B cell (primary cell): ENCODE measurements around the gene NFIB. TPM values are rescaled to one million over a fixed set of nuclear protein-coding genes. Genes with fewer than 3 reads are reported as not detected.

Experiments
- ATAC-seq: fragments of 200-7000 bp; cut with Tn5 transposase; one replicate; pipeline ENCODE4 v1.10.0; 2021; ENCODE audit warnings: low read depth, mild to moderate bottlenecking, moderate number of reproducible peaks, moderate library complexity
- CTCF ChIA-PET: fragments of 350-600 bp; sonication (Branson Sonifier 250); formaldehyde crosslinking; loops from one replicate; lab custom pipeline; 2021; ENCODE audit warnings: antibody characterized with exemption, inconsistent platforms; lab: Charles Lee
- POLR2A ChIA-PET: fragments of 350-600 bp; sonication (Branson Sonifier 250); formaldehyde crosslinking; loops from one replicate; lab custom pipeline; 2021; ENCODE audit warnings: antibody characterized with exemption; lab: Charles Lee
- DNase-seq: peaks from one replicate; pipeline ENCODE4 v3.0.0; 2013
- H2AFZ ChIP-seq: 2 replicates; pipeline ENCODE4 v1.6.1; 2012; ENCODE audit warnings: mild to moderate bottlenecking, low read depth, low read length; ENCODE audit not compliant: insufficient read depth, poor library complexity, severe bottlenecking
- H3K27ac ChIP-seq, 2 donors: 1 replicate in 1 of 2; 2 replicates in 1 of 2; pipeline ENCODE4 v1.5.1; 2012 to 2013; ENCODE audit warnings: low read length in 2 of 2, mild to moderate bottlenecking in 2 of 2, moderate library complexity in 1 of 2
- H3K27me3 ChIP-seq, 4 experiments: fragments of 200-600 bp in 1 of 4; sonication (generic) in 1 of 4; replicated peaks in 1 of 4; 1 replicate in 2 of 4; 2 replicates in 2 of 4; pipeline versions ENCODE4 v1.6.1 to v1.7.0; 2013 to 2016; ENCODE audit warnings: low read length in 3 of 4, mild to moderate bottlenecking in 2 of 4, mixed read lengths in 1 of 4, moderate library complexity in 1 of 4; ENCODE audit not compliant: insufficient read depth in 4 of 4, control insufficient read depth in 3 of 4; ENCODE audit errors: control extremely low read depth in 1 of 4
- H3K36me3 ChIP-seq, 2 experiments: replicated peaks in 1 of 2; 1 replicate in 1 of 2; 2 replicates in 1 of 2; pipeline versions ENCODE4 v1.6.1 to v1.7.1; 2013; ENCODE audit warnings: low read length in 1 of 2; ENCODE audit not compliant: insufficient read depth in 2 of 2, control insufficient read depth in 1 of 2; ENCODE audit errors: control extremely low read depth in 1 of 2, extremely low read depth in 1 of 2
- H3K4me1 ChIP-seq, 2 donors: fragments of 200-600 bp in 1 of 2; sonication (generic) in 1 of 2; 1 replicate in 1 of 2; 2 replicates in 1 of 2; pipeline versions ENCODE4 v1.5.1 to v1.6.1; 2013 to 2017; ENCODE audit warnings: low read length in 2 of 2; ENCODE audit not compliant: control insufficient read depth in 2 of 2, insufficient read depth in 2 of 2
- H3K4me2 ChIP-seq: replicated peaks from 2 replicates; pipeline ENCODE3; 2012; ENCODE audit warnings: mild to moderate bottlenecking, low read depth, low read length; ENCODE audit not compliant: poor library complexity, severe bottlenecking
- H3K4me3 ChIP-seq, 5 experiments: fragments of 200-600 bp in 1 of 5; sonication (generic) in 1 of 5; 1 replicate in 3 of 5; 2 replicates in 2 of 5; pipeline versions ENCODE4 v1.5.1 to v1.7.0; 2011 to 2016; ENCODE audit warnings: low read length in 4 of 5, mild to moderate bottlenecking in 4 of 5, low read depth in 2 of 5, control low read depth in 1 of 5, moderate library complexity in 1 of 5; ENCODE audit not compliant: insufficient read depth in 1 of 5; ENCODE audit errors: control extremely low read depth in 1 of 5, extremely low read depth in 1 of 5
- H3K79me2 ChIP-seq: fragments of 200-600 bp; sonication (generic); one replicate; pipeline ENCODE4 v1.6.0; 2016; ENCODE audit warnings: low read length; ENCODE audit not compliant: control insufficient read depth, insufficient read depth
- H3K9ac ChIP-seq: fragments of 200-600 bp; sonication (generic); 2 replicates; pipeline ENCODE4 v1.6.1; 2017; ENCODE audit warnings: mild to moderate bottlenecking, low read length, moderate library complexity
- H3K9me3 ChIP-seq, 3 donors: one replicate each; pipeline versions ENCODE4 v1.6.1 to v1.7.1; 2013; ENCODE audit warnings: low read length in 2 of 3; ENCODE audit not compliant: control insufficient read depth in 2 of 3, insufficient read depth in 1 of 3; ENCODE audit errors: control extremely low read depth in 1 of 3
- H4K20me1 ChIP-seq: 2 replicates; pipeline ENCODE4 v1.6.0; 2012; ENCODE audit warnings: mild to moderate bottlenecking, low read length; ENCODE audit not compliant: insufficient read depth, control insufficient read depth, poor library complexity, severe bottlenecking
- H3K27ac Mint-ChIP-seq: one replicate; pipeline ENCODE4 v1.8.0; 2021; ENCODE audit warnings: mixed read lengths
- H3K27me3 Mint-ChIP-seq: one replicate; pipeline ENCODE4 v1.8.0; 2021; ENCODE audit warnings: mixed read lengths
- H3K4me1 Mint-ChIP-seq: one replicate; pipeline ENCODE4 v1.8.0; 2021; ENCODE audit warnings: mixed read lengths
- H3K4me3 Mint-ChIP-seq: one replicate; pipeline ENCODE4 v1.8.0; 2021; ENCODE audit warnings: mixed read lengths
- H3K9me3 Mint-ChIP-seq: one replicate; pipeline ENCODE4 v1.8.0; 2022; ENCODE audit warnings: mixed read lengths; ENCODE audit not compliant: insufficient read depth
- EZH2 ChIP-seq: IDR thresholded peaks from 2 replicates; pipeline ENCODE4 v1.6.1; 2012; ENCODE audit warnings: borderline replicate concordance, low read depth, mild to moderate bottlenecking, moderate library complexity, low read length; ENCODE audit not compliant: insufficient read depth, poor library complexity, severe bottlenecking
- WGBS: methylation state at CpG from one replicate; pipeline ENCODE4 v1.1.5; 2013; ENCODE audit warnings: missing lambda C conversion rate; ENCODE audit not compliant: insufficient coverage; 5-methylcytosine and 5-hydroxymethylcytosine counted together
- intact Hi-C: fragments of 100-400 bp; cut with micrococcal nuclease; formaldehyde crosslinking; loops from one replicate; pipeline ENCODE4 v1.10.0; 2022
- polyA plus RNA-seq: library from polyadenylated mRNA; depleted of rRNA; stranded (reverse); fragments of >200 nt; gene quantifications from 2 replicates; pipeline ENCODE4 v1.2.3, GENCODE V29; 2012
- total RNA-seq, 2 donors: library from RNA; stranded (reverse); fragments of 120-200 nt in 1 of 2; gene quantifications; 1 replicate in 1 of 2; 2 replicates in 1 of 2; pipeline versions ENCODE4 v1.2.3 to v1.2.4, GENCODE V29; 2013 to 2022
- TF ChIP-seq, protein P1 (sequence below): fragments of 200-600 bp; IDR thresholded peaks from one replicate; pipeline ENCODE4 v1.8.0; 2022; ENCODE audit warnings: antibody characterized with exemption, mild to moderate bottlenecking

NFIB gene
- total and polyA plus RNA-seq, 2 donors (not counting 1 experiment from before 2014, with no cell fraction given): not detected

DNA sequence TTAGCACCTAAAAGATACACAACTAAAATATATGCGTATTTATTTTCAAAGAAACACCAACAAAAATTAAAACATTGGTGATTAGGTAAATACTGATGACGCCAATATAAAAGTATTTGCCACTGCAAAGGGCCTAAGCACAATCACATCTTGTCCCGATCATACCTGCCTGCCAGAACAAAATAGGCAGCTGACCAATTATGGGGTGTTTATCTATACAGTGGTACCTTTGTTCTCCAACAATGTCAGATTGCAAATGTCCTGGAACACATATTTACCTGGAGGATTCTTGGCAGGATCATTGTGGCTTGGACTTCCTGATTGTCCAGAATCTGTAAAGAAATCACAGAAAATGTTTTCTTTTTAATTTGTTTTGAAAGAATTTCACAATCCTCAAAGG, 134.5 kb downstream of the NFIB start:
- Histone ChIP-seq H3K79me2 (no peaks in the 10 kb centered on the region), H3K27me3 (no peaks in the 10 kb centered on the region), H3K9me3 (no peaks in the 10 kb centered on the region), H3K9ac (no peak overlapping the region), H3K4me3 (no peak overlapping the region), H3K36me3 (no peaks in the 10 kb centered on the region), H2AFZ (no peak overlapping the region), H3K4me1 (no peaks in the 10 kb centered on the region), H3K4me2 (no peak overlapping the region), H3K27ac (no peak overlapping the region), H4K20me1 (no peaks in the 10 kb centered on the region)
- Mint-ChIP-seq H3K27ac (no peak overlapping the region), H3K4me3 (no peak overlapping the region), H3K9me3 (no peaks in the 10 kb centered on the region), H3K27me3 (no peaks in the 10 kb centered on the region), H3K4me1 (no peaks in the 10 kb centered on the region)
- WGBS: no CpG with 5 or more reads among the region's 3 CpGs
- TF ChIP-seq, protein P1, sequence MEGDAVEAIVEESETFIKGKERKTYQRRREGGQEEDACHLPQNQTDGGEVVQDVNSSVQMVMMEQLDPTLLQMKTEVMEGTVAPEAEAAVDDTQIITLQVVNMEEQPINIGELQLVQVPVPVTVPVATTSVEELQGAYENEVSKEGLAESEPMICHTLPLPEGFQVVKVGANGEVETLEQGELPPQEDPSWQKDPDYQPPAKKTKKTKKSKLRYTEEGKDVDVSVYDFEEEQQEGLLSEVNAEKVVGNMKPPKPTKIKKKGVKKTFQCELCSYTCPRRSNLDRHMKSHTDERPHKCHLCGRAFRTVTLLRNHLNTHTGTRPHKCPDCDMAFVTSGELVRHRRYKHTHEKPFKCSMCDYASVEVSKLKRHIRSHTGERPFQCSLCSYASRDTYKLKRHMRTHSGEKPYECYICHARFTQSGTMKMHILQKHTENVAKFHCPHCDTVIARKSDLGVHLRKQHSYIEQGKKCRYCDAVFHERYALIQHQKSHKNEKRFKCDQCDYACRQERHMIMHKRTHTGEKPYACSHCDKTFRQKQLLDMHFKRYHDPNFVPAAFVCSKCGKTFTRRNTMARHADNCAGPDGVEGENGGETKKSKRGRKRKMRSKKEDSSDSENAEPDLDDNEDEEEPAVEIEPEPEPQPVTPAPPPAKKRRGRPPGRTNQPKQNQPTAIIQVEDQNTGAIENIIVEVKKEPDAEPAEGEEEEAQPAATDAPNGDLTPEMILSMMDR: no peak
- no peak for TF ChIP-seq EZH2
- POLR2A ChIA-PET: no interaction called here
- DNase-seq (no peak), ATAC-seq (no peak)
- intact Hi-C loops: no loop called here
- CTCF ChIA-PET: no interaction called here

DNA sequence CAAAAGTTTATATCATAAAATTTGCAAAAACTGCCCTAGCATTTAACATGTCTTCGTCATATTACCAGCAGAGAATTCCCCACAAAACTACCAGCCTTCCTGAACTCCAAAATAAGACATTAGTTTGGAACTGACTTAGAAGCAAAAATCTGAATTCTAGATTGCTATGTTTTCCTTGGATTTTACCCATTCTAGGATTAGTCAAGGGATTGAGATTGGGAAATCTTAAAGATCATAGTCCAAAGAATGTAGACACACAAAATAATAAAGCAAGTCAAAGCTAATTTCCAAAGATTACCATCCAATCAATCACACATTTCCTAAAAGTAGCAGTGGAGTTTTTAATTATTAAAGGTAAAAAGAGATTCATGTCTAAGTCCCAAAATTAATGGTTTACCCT, 138.2 kb downstream of the NFIB start:
- Histone ChIP-seq H3K4me2 (no peak overlapping the region), H3K9me3 (no peaks in the 10 kb centered on the region), H3K36me3 (no peaks in the 10 kb centered on the region), H4K20me1 (no peaks in the 10 kb centered on the region), H3K79me2 (no peaks in the 10 kb centered on the region), H3K9ac (no peak overlapping the region), H3K27me3 (no peaks in the 10 kb centered on the region), H3K27ac (no peak overlapping the region), H3K4me3 (no peak overlapping the region), H2AFZ (no peak overlapping the region), H3K4me1 (no peaks in the 10 kb centered on the region)
- POLR2A ChIA-PET: no interaction called here
- intact Hi-C loops: no loop called here
- Mint-ChIP-seq H3K4me3 (no peak overlapping the region), H3K4me1 (no peaks in the 10 kb centered on the region), H3K27me3 (no peaks in the 10 kb centered on the region), H3K27ac (no peak overlapping the region), H3K9me3 (no peaks in the 10 kb centered on the region)
- CTCF ChIA-PET: no interaction called here
- WGBS: no CpG with 5 or more reads among the region's 1 CpG
- ATAC-seq (no peak), DNase-seq (no peak)
- TF ChIP-seq, protein P1: no peak
- no peak for TF ChIP-seq EZH2
